GM12878 (cell line): ENCODE data around the gene DOCK2. TPM values are rescaled to one million over a fixed set of nuclear protein-coding genes. Genes with fewer than 3 reads are reported as not detected.

Source experiments
- ATAC-seq: fragments of 200-7000 bp; cut with Tn5 transposase; 3 replicates; pipeline ENCODE4 v1.9.1; 2020; ENCODE audit warnings: mild to moderate bottlenecking, moderate library complexity
- BruUV-seq: library from RNA; stranded (reverse); fragments of 400-500 nt; replicated peaks from 2 replicates; lab custom pipeline; 2021; lab: Mats Ljungman, UMichigan
- CTCF ChIA-PET: fragments of 300-600 bp; sonication (Branson Sonifier 250); formaldehyde crosslinking; extraction: SDS; loops from one replicate; lab custom pipeline; 2021; ENCODE audit warnings: inconsistent platforms; lab: Yijun Ruan, JAX
- POLR2A ChIA-PET: fragments of 350-600 bp; formaldehyde crosslinking; extraction: SDS; loops from one replicate; lab custom pipeline; 2021; ENCODE audit warnings: inconsistent platforms; lab: Charles Lee
- RAD21 ChIA-PET: fragments of 300-600 bp; sonication (Branson Sonifier 250); formaldehyde crosslinking; loops from one replicate; lab custom pipeline; 2023; ENCODE audit warnings: antibody characterized with exemption; ENCODE audit not compliant: unreplicated experiment; lab: Charles Lee
- SMC1A ChIA-PET: fragments of 300-600 bp; sonication (Branson Sonifier 250); formaldehyde crosslinking; loops from one replicate; lab custom pipeline; 2023; ENCODE audit not compliant: unreplicated experiment, uncharacterized antibody; lab: Charles Lee
- DNase-seq: peaks from one replicate; pipeline ENCODE4 v3.0.0-alpha.2; 2011; ENCODE audit warnings: low read depth, low spot score
- FAIRE-seq: peaks from 3 replicates; lab custom pipeline; 2011; peaks lifted over from hg19 to GRCh38; lab: Jason Lieb, UNC
- H2AFZ ChIP-seq: 2 replicates; pipeline ENCODE4 v1.6.0; 2011; ENCODE audit warnings: low read depth, low read length, control low read depth; ENCODE audit not compliant: control insufficient read depth
- H3K27ac ChIP-seq: 2 replicates; pipeline ENCODE4 v1.5.1; 2011; ENCODE audit warnings: control low read depth; ENCODE audit not compliant: control insufficient read depth, insufficient read depth
- H3K27me3 ChIP-seq, 2 experiments: replicated peaks in 1 of 2; 2 replicates each; pipeline versions ENCODE4 v1.6.0 to v1.6.1; 2011; ENCODE audit warnings: low read length in 1 of 2; ENCODE audit not compliant: control insufficient read depth in 2 of 2, insufficient read depth in 2 of 2
- H3K36me3 ChIP-seq, 2 experiments: 2 replicates each; pipeline ENCODE4 v1.5.1; 2011; ENCODE audit warnings: low read length in 1 of 2; ENCODE audit not compliant: control insufficient read depth in 2 of 2, insufficient read depth in 2 of 2
- H3K4me1 ChIP-seq: 2 replicates; pipeline ENCODE4 v1.6.1; 2011; ENCODE audit warnings: mild to moderate bottlenecking, low read length, moderate library complexity, mixed read lengths; ENCODE audit not compliant: control insufficient read depth, insufficient read depth
- H3K4me2 ChIP-seq: 2 replicates; pipeline ENCODE4 v1.6.0; 2011; ENCODE audit warnings: control low read depth; ENCODE audit not compliant: control insufficient read depth, insufficient read depth
- H3K4me3 ChIP-seq: fragments of 200-600 bp; sonication (generic); 2 replicates; pipeline ENCODE4 v1.5.1; 2016
- H3K79me2 ChIP-seq: 2 replicates; pipeline ENCODE4 v1.6.0; 2011; ENCODE audit warnings: low read length; ENCODE audit not compliant: control insufficient read depth, insufficient read depth
- H3K9ac ChIP-seq: 2 replicates; pipeline ENCODE4 v1.8.0; 2011; ENCODE audit warnings: low read length, control low read depth, mixed read lengths; ENCODE audit not compliant: control insufficient read depth, insufficient read depth
- H3K9me3 ChIP-seq: replicated peaks from 3 replicates; pipeline ENCODE4 v1.5.1; 2011; ENCODE audit warnings: mild to moderate bottlenecking, low read length; ENCODE audit not compliant: control insufficient read depth, insufficient read depth
- H4K20me1 ChIP-seq: 2 replicates; pipeline ENCODE4 v1.6.0; 2011; ENCODE audit not compliant: control insufficient read depth, insufficient read depth
- CHD1 ChIP-seq: IDR thresholded peaks from 2 replicates; pipeline ENCODE4 v1.6.1; 2012; ENCODE audit warnings: low read depth, low read length, improper control_type of control experiment
- CREM ChIP-seq: IDR thresholded peaks from 2 replicates; pipeline ENCODE4 v1.6.1; 2014; ENCODE audit warnings: antibody characterized with exemption, low read depth
- EGR1 ChIP-seq, 2 experiments: IDR thresholded peaks; 1 replicate in 1 of 2; 2 replicates in 1 of 2; pipeline ENCODE4 v1.6.1; 2011 to 2012; ENCODE audit warnings: low read depth in 2 of 2, low read length in 2 of 2, borderline replicate concordance in 1 of 2, mild to moderate bottlenecking in 1 of 2, moderate library complexity in 1 of 2
- EP300 ChIP-seq, 2 experiments: fragments of 150-350 bp in 1 of 2; IDR thresholded peaks; 2 replicates each; pipeline ENCODE4 v1.6.1; 2011 to 2012; ENCODE audit warnings: low read depth in 2 of 2, low read length in 2 of 2, borderline replicate concordance in 1 of 2, improper control_type of control experiment in 1 of 2, inconsistent platforms in 1 of 2; ENCODE audit not compliant: control insufficient read depth in 1 of 2
- MYC ChIP-seq: IDR thresholded peaks from 2 replicates; pipeline ENCODE4 v1.6.1; 2011; ENCODE audit warnings: mild to moderate bottlenecking, low read length, moderate library complexity, inconsistent platforms; ENCODE audit not compliant: insufficient read depth, insufficient replicate concordance, insufficient read length, severe bottlenecking
- NFYA ChIP-seq: IDR thresholded peaks from 2 replicates; pipeline ENCODE4 v1.6.1; 2011; ENCODE audit warnings: low read depth, mild to moderate bottlenecking, low read length, improper control_type of control experiment, borderline replicate concordance
- NRF1 ChIP-seq: conservative IDR thresholded peaks from 2 replicates; pipeline ENCODE4 v1.6.1; 2011; ENCODE audit warnings: mild to moderate bottlenecking, low read depth, low read length, improper control_type of control experiment
- RCOR1 ChIP-seq: conservative IDR thresholded peaks from 2 replicates; pipeline ENCODE4 v1.6.1; 2012; ENCODE audit warnings: low read depth, low read length, improper control_type of control experiment
- STAT1 ChIP-seq: fragments of 450-650 bp; conservative IDR thresholded peaks from 2 replicates; pipeline ENCODE4 v1.6.1; 2014; ENCODE audit warnings: antibody characterized with exemption, mild to moderate bottlenecking
- WGBS: methylation state at CpG from one replicate; pipeline ENCODE4 v1.1.6; 2016; ENCODE audit warnings: low lambda C conversion rate; ENCODE audit not compliant: insufficient replicate concordance, insufficient coverage; ENCODE audit errors: missing lambda C conversion rate; 5-methylcytosine and 5-hydroxymethylcytosine counted together
- in situ Hi-C: fragments of 300-500 bp; cut with MboI; formaldehyde crosslinking; loops from 9 replicates; pipeline ENCODE4 v1.14.3; 2018; ENCODE audit warnings: mixed read lengths
- intact Hi-C: fragments of 100-400 bp; cut with micrococcal nuclease; formaldehyde crosslinking; loops from one replicate; pipeline ENCODE4 v1.14.2; 2022; ENCODE audit not compliant: unreplicated experiment
- polyA plus RNA-seq, 11 experiments: library from polyadenylated mRNA; depleted of rRNA in 4 of 11; unstranded in 6 of 11; stranded (reverse) in 5 of 11; fragments of >200 nt; fragmentation: Nextera tagmentation in 4 of 11; fragmentation: Illumina TruSeq in 1 of 11; extraction: Ambion mirVana in 4 of 11; extraction: Trizol in 1 of 11; gene quantifications; 1 replicate in 1 of 11; 2 replicates in 10 of 11; pipeline versions ENCODE4 v1.2.1 to v1.2.3, GENCODE V29; 2011 to 2016; ENCODE audit warnings: inconsistent platforms in 2 of 11, missing spikeins in 2 of 11, low read depth in 1 of 11
- total RNA-seq, 4 experiments: library from RNA; depleted of rRNA in 3 of 4; stranded (reverse); fragments of >200 nt in 3 of 4; fragmentation: Illumina TruSeq in 1 of 4; extraction: Trizol in 1 of 4; gene quantifications; 2 replicates each; pipeline versions ENCODE4 v1.2.1 to v1.2.3, GENCODE V29; 2013 to 2021
- TF ChIP-seq, protein P1 (sequence below): IDR thresholded peaks from 2 replicates; pipeline ENCODE4 v1.6.1; 2012; ENCODE audit warnings: low read depth, low read length, improper control_type of control experiment
- TF ChIP-seq, protein P2 (sequence below): fragments of 450-650 bp; IDR thresholded peaks from 2 replicates; pipeline ENCODE4 v1.6.1; 2017; ENCODE audit warnings: mild to moderate bottlenecking, moderate library complexity

DOCK2 gene
- total and polyA plus RNA-seq, 10 of the 15 experiments (the other 5 are each of a cell fraction or from before 2014, with no cell fraction given) = 34.2 to 192 (median 118) TPM

DNA sequence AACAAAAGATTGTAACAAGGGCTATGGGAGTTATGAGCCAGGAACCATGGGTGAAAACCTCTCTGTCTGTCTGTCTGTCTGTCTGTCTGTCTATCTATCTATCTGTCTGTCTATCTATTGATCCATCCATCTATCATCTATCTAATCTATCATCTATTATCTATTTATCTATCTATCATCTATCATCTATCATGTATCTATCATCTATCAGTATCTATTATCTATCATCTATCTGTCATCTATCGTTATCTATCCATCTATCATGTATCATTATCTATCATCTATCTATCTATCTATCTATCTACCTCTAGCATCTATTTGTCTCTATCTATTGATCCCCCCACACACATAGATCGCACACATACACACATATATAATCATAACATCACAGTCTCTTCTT is 230.3 kb downstream of the DOCK2 start:
- Histone ChIP-seq H4K20me1 (no peaks in the 10 kb centered on the region), H3K4me3 (no peak overlapping the region), H3K36me3 (peaks cover 8 to 17% of the 10 kb centered on the region in 2 experiments; a peak in 3 of 4 replicates), H3K4me1 (no peaks in the 10 kb centered on the region), H3K4me2 (no peak overlapping the region), H3K9me3 (no peaks in the 10 kb centered on the region), H2AFZ (no peak overlapping the region), H3K27me3 (no peaks in the 10 kb centered on the region), H3K9ac (no peak overlapping the region), H3K79me2 (no peaks in the 10 kb centered on the region), H3K27ac (no peak overlapping the region)
- ATAC-seq (no peak), DNase-seq (no peak), FAIRE-seq (no peak)
- 95% methylated on average over 2 of the region's 2 CpGs for WGBS
- ChIA-PET CTCF (no interaction called here), POLR2A (no interaction called here), RAD21 (no interaction called here), SMC1A (no interaction called here)
- in situ Hi-C loops = no loop called here
- BruUV-seq = no TSS peak
- TF ChIP-seq MYC (no peak), EGR1 (IDR thresholded peaks at IDR 0.05; ENCODE audit: borderline replicate concordance in 1 of 2, low read depth in 2 of 2, low read length in 2 of 2) (no peak), EP300 (IDR thresholded peaks at IDR 0.05; ENCODE audit: borderline replicate concordance in 1 of 2, control insufficient read depth in 1 of 2, low read depth in 2 of 2, low read length in 2 of 2) (no peak)
- TF ChIP-seq, protein P1, sequence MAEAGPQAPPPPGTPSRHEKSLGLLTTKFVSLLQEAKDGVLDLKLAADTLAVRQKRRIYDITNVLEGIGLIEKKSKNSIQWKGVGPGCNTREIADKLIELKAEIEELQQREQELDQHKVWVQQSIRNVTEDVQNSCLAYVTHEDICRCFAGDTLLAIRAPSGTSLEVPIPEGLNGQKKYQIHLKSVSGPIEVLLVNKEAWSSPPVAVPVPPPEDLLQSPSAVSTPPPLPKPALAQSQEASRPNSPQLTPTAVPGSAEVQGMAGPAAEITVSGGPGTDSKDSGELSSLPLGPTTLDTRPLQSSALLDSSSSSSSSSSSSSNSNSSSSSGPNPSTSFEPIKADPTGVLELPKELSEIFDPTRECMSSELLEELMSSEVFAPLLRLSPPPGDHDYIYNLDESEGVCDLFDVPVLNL = no peak
- intact Hi-C loops = no loop called here

DNA sequence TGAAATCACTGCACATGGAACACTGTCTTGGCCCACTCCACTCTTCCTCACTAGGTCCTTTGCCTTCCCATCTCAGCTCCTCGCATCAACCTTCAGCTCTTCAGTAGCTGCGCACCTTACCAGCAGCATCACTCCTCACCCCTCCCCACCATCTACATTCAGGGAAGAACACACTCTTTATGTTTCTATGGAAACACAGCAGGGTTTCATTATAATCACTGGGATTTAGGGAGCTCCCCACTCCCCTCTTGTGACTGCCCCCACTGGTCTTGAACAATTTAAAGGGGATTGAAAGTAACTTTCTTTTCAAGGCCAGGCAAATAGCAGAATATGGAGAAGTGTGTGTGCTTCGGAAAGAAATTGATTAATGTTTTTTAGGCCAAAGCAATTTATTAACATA is 232.0 kb downstream of the DOCK2 start:
- in situ Hi-C loops (no loop called here), intact Hi-C loops (no loop called here)
- Histone ChIP-seq H3K27ac (no peak overlapping the region), H3K27me3 (no peaks in the 10 kb centered on the region), H3K9ac (no peak overlapping the region), H2AFZ (no peak overlapping the region), H3K4me3 (no peak overlapping the region), H3K9me3 (no peaks in the 10 kb centered on the region), H3K79me2 (no peaks in the 10 kb centered on the region), H4K20me1 (no peaks in the 10 kb centered on the region), H3K4me1 (no peaks in the 10 kb centered on the region), H3K4me2 (no peak overlapping the region), H3K36me3 (peaks cover 5 to 17% of the 10 kb centered on the region in 2 experiments; a peak in 3 of 4 replicates)
- ATAC-seq (no peak), FAIRE-seq (no peak), DNase-seq (no peak)
- ChIA-PET CTCF (no interaction called here), SMC1A (interaction anchor here (1.2 to 1.7 kb wide), 2 partner anchors 11 to 30 kb away, joined by 3 read pairs; no protein-coding TSS in a partner anchor), RAD21 (no interaction called here), POLR2A (no interaction called here)
- BruUV-seq = no TSS peak
- 98% methylated on average over 3 of the region's 3 CpGs for WGBS
- TF ChIP-seq EP300 (IDR thresholded peaks at IDR 0.05; ENCODE audit: borderline replicate concordance in 1 of 2, control insufficient read depth in 1 of 2, low read depth in 2 of 2, low read length in 2 of 2) (no peak), NFYA (no peak), CHD1 (no peak), NRF1 (no peak), RCOR1 (no peak), CREM (no peak), STAT1 (no peak)
- TF ChIP-seq, protein P2, sequence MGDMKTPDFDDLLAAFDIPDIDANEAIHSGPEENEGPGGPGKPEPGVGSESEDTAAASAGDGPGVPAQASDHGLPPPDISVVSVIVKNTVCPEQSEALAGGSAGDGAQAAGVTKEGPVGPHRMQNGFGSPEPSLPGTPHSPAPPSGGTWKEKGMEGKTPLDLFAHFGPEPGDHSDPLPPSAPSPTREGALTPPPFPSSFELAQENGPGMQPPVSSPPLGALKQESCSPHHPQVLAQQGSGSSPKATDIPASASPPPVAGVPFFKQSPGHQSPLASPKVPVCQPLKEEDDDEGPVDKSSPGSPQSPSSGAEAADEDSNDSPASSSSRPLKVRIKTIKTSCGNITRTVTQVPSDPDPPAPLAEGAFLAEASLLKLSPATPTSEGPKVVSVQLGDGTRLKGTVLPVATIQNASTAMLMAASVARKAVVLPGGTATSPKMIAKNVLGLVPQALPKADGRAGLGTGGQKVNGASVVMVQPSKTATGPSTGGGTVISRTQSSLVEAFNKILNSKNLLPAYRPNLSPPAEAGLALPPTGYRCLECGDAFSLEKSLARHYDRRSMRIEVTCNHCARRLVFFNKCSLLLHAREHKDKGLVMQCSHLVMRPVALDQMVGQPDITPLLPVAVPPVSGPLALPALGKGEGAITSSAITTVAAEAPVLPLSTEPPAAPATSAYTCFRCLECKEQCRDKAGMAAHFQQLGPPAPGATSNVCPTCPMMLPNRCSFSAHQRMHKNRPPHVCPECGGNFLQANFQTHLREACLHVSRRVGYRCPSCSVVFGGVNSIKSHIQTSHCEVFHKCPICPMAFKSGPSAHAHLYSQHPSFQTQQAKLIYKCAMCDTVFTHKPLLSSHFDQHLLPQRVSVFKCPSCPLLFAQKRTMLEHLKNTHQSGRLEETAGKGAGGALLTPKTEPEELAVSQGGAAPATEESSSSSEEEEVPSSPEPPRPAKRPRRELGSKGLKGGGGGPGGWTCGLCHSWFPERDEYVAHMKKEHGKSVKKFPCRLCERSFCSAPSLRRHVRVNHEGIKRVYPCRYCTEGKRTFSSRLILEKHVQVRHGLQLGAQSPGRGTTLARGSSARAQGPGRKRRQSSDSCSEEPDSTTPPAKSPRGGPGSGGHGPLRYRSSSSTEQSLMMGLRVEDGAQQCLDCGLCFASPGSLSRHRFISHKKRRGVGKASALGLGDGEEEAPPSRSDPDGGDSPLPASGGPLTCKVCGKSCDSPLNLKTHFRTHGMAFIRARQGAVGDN = no peak
